Stimulated activated naive CD8-positive, alpha-beta T cell treated with anti-CD3 and anti-CD28 coated beads, Interleukin-15, Interleukin-2, amounts not matched to agents 100 U/mL and 50 U/mL, for 24 hours (primary cell): ENCODE data around the gene ZNF57.
"Not testable (repeated sequence)": the region's sequence is repeated elsewhere in the genome, so short reads cannot be mapped to it uniquely, and the experiment has no call there.

Experiments
- ATAC-seq: fragments of 150-1000 bp; cut with Tn5 transposase; one replicate; pipeline ENCODE4 v1.10.0; 2021
- DNase-seq: peaks from one replicate; pipeline ENCODE4 v3.0.0; 2021

ZNF57 gene

DNA sequence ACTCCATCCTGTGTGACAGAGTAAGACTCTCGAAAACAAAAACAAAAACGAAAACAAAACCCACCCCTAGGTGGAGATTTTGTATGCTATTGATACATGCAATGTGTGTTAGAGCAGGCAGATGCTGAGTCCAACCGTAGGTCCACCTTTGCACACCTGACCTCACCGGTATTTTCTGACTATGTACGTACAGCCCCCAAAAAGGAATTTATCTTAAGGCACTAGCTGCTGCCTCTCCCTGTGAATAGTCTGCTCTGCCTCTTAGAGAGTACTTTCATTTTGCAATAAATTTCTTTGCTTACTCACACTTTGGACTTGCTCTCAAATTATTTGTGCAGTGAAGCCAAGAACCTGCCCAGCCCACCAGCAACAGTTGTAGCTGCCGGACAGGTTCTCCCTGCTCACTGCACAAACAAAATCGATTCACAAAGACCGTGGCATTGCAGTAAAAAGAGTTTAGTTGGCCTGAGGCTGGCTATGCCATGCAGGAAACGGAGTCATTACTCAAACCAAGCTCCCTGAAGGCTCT is 52.3 kb downstream of the ZNF57 start:
- ATAC-seq (no peak), DNase-seq (no peak)

DNA sequence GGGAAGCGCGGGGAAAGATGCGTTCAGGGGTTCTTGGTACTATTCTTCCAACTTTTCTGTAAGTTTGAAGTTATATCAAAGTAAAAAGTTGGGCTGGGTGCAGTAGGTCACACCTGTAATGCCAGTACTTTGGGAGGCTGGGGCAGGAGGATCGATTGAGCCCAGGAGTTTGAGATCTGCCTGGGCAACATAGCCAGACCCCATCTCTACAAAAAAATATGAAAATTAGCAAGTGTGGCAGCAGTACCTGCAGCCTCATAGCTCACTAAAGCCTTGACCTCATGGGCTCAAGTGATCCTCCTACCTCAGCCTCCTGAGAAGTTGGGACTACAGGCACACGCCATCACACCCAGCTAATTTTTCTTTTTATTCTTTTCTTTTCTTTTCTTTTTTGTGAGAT is 56.4 kb downstream of the ZNF57 start:
- ATAC-seq (no peak), DNase-seq (no peak)

DNA sequence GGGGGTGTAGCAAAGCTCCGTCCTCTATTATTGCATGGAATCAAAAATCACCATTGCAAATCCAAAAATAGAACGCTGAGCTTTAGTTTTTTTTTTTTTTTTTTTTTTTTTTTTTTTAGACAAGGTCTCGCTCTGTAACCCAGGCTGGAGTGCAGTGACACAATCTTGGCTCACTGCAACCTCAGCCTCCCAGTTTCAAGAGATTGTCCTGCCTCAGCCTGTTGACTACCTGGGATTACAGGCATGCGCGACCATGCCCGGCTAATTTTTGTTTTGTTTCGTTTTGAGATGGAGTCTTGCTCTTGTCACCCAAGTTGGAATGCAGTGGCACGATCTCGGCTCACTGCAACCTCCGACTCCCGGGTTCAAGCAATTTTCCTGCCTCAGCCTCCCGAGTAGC is 59.4 kb downstream of the ZNF57 start:
- no peak for DNase-seq

DNA sequence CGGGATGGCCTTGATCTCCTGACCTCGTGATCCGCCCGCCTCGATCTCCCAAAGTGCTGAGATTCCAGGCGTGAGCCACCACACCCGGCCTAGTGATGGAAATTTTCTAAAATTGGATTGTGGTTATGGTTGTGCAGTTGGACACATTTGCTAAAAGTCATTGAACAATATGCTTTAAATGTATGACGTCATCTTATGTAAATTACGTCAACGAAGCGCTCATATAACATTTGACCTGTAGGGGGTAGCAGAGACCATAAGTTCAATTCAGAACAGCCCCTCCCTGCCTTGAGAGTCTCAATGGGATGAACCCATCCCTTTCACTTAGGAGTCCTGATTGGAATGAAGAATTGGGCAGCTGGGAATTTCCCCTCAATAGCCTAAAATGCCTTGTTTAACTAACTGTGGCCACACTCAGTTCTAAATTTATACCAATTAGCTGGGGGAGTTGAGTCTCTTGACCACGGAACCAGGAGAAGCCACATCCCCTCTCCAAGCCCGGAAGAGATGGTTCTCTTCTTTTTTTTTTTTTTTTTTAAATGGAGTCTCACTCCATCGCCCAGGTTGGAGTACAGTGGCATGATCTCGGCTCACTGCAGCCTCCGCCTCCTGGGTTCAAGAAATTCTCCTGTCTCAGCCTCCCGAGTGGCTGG is 61.4 kb downstream of the ZNF57 start:
- peak; percentile 38 for DNase-seq

More for the DNA sequence above, 59.4 kb downstream of the ZNF57 start:
- ATAC-seq = no peak

DNA sequence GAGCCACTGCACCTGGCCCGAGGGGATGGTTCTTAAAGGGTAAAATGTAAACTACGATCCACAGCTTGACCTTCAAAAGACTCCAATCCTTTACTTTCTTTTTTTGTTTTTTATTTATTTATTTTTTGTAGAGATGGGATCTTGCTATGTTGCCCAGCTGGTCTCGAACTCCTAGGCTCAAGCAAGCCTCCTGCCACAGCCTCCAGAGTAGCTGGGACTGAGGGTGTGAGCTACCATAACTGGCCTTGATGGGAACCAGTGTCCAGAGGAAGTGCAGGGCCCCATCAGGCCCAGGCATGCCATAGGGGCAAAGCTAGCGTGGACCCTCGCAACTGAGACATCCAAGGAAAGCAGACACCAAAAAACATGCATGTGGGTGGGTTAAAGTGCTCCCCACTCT is 62.4 kb downstream of the ZNF57 start:
- DNase-seq (no peak), ATAC-seq (no peak)

More for the DNA sequence above, 61.4 kb downstream of the ZNF57 start:
- no peak for ATAC-seq

DNA sequence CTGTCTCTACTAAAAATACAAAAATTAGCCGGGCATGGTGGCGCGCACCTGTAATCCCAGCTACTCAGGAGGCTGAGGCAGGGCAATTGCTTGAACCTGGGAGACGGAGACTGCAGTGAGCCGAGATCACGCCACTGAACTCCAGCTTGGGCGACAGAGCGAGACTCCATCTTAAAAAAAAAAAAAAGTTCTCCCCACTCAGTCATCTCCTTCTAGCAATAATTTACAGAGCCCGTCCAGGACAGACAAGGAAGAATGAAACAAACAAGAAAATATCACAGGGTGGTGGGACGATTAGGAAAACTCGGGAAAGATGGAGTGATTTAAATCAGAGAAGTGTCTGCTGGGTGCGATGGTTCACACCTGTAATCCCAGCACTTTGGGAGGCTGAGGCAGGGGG is 62.9 kb downstream of the ZNF57 start:
- not testable (repeated sequence) for ATAC-seq, DNase-seq

DNA sequence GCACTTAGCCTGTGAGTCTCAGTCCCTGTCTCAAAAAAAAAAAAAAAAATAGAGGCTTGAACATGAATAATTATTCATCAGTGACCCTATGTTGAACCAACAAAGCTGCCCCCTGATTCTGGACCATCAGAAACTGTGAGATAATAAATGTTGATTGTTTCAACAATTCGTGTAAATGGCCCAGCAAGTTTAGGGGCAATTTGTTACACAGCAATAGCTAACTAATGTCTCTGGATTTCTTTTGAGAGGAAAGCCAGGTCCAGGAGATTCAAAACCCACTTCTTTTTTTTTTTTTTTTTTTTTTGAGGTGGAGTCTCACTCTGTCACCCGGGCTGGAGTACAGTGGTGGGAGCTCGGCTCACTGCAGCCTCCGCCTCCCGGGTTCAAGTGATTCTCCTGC is 64.1 kb downstream of the ZNF57 start:
- DNase-seq (no peak), ATAC-seq (no peak)

DNA sequence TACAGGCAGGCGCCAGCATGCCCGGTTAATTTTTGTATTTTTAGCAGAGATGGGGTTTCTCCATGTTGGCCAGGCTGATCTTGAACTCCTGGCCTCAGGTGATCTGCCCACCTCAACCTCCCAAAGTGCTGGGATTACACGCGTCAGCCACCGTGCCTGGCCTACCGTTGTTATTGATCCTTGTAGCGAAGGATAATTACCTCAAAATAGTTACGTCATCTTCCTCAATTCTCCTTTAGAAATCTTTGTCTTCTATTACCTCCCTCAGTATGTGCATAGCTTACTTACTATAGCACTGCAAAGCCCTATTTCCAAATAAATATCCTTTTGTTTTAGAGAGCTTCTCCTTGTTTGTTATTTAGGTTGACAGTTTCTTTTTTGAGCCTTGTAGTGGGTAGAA is 67.2 kb downstream of the ZNF57 start:
- ATAC-seq = no peak
- no peak for DNase-seq
